Astrocyte (in vitro differentiated cells and primary cell): Measurements from ENCODE around the gene NEU2. TPM values are rescaled to one million over a fixed set of nuclear protein-coding genes. Genes with fewer than 3 reads are reported as not detected.
"Not testable (repeated sequence)": the region's sequence is repeated elsewhere in the genome, so short reads cannot be mapped to it uniquely, and the experiment has no call there.

Experiments
- DNase-seq: peaks from one replicate; pipeline ENCODE4 v3.0.0-alpha.2; 2010; ENCODE audit warnings: low read depth
- FAIRE-seq: peaks from 2 replicates; lab custom pipeline; 2011; peaks lifted over from hg19 to GRCh38; lab: Jason Lieb, UNC
- H2AFZ ChIP-seq: 2 replicates; pipeline ENCODE4 v1.6.0; 2012; ENCODE audit warnings: low read depth, low read length, inconsistent platforms
- H3K27ac ChIP-seq: 2 replicates; pipeline ENCODE4 v1.5.1; 2011; ENCODE audit warnings: low read depth, low read length, inconsistent platforms
- H3K27me3 ChIP-seq: 2 replicates; pipeline ENCODE4 v1.6.0; 2011; ENCODE audit warnings: low read length, inconsistent platforms; ENCODE audit not compliant: insufficient read depth
- H3K36me3 ChIP-seq: 2 replicates; pipeline ENCODE4 v1.5.1; 2011; ENCODE audit warnings: low read length, inconsistent platforms; ENCODE audit not compliant: insufficient read depth
- H3K4me1 ChIP-seq: 2 replicates; pipeline ENCODE4 v1.5.1; 2011; ENCODE audit warnings: low read length, inconsistent platforms; ENCODE audit not compliant: insufficient read depth
- H3K4me2 ChIP-seq: 2 replicates; pipeline ENCODE4 v1.6.0; 2012; ENCODE audit warnings: low read length, inconsistent platforms
- H3K4me3 ChIP-seq: 2 replicates; pipeline ENCODE4 v1.5.1; 2011; ENCODE audit warnings: low read depth, mild to moderate bottlenecking, low read length, inconsistent platforms; ENCODE audit not compliant: insufficient read depth
- H3K79me2 ChIP-seq: 2 replicates; pipeline ENCODE4 v1.6.0; 2012; ENCODE audit warnings: mild to moderate bottlenecking, low read length, inconsistent platforms; ENCODE audit not compliant: insufficient read depth
- H3K9ac ChIP-seq: 2 replicates; pipeline ENCODE4 v1.6.0; 2012; ENCODE audit warnings: mild to moderate bottlenecking, low read length, inconsistent platforms
- H3K9me3 ChIP-seq: 2 replicates; pipeline ENCODE4 v1.5.1; 2012; ENCODE audit warnings: low read depth, mild to moderate bottlenecking, low read length, inconsistent platforms; ENCODE audit not compliant: insufficient read depth
- H4K20me1 ChIP-seq: 2 replicates; pipeline ENCODE4 v1.6.0; 2012; ENCODE audit warnings: low read length, inconsistent platforms; ENCODE audit not compliant: insufficient read depth
- H3K27ac Mint-ChIP-seq: one replicate; pipeline ENCODE4 v1.8.0; 2021; ENCODE audit warnings: mild to moderate bottlenecking, mixed read lengths; ENCODE audit not compliant: unreplicated experiment
- H3K27me3 Mint-ChIP-seq: one replicate; pipeline ENCODE4 v1.8.0; 2021; ENCODE audit warnings: low read depth, mixed read lengths; ENCODE audit not compliant: unreplicated experiment
- H3K36me3 Mint-ChIP-seq: one replicate; pipeline ENCODE4 v1.8.0; 2021; ENCODE audit warnings: low read depth, mixed read lengths; ENCODE audit not compliant: unreplicated experiment
- H3K4me1 Mint-ChIP-seq: one replicate; pipeline ENCODE4 v1.8.0; 2021; ENCODE audit warnings: low read depth, mixed read lengths; ENCODE audit not compliant: unreplicated experiment
- H3K4me3 Mint-ChIP-seq: one replicate; pipeline ENCODE4 v1.8.0; 2021; ENCODE audit warnings: mild to moderate bottlenecking, moderate library complexity, mixed read lengths; ENCODE audit not compliant: unreplicated experiment
- H3K9me3 Mint-ChIP-seq: one replicate; pipeline ENCODE4 v1.8.0; 2021; ENCODE audit warnings: mild to moderate bottlenecking, mixed read lengths; ENCODE audit not compliant: unreplicated experiment
- EZH2 ChIP-seq: IDR thresholded peaks from 2 replicates; pipeline ENCODE4 v1.6.1; 2012; ENCODE audit warnings: mild to moderate bottlenecking, low read length, inconsistent platforms; ENCODE audit not compliant: insufficient read depth
- total RNA-seq: library from RNA; stranded (reverse); gene quantifications from 2 replicates; pipeline ENCODE4 v1.2.1, GENCODE V29; 2021
- TF ChIP-seq, protein P1 (sequence below): IDR thresholded peaks from 2 replicates; pipeline ENCODE4 v1.5.1; 2011; ENCODE audit warnings: low read depth, mild to moderate bottlenecking, inconsistent platforms, low read length, moderate library complexity; ENCODE audit not compliant: insufficient read depth

Gene NEU2
- total RNA-seq, 1 donor from 2014 or later, result not detected

- no peak overlapping the region for H3K4me3 Mint-ChIP-seq
- no peak for DNase-seq
- FAIRE-seq, result no peak
Measured at GRCh38 chr2:233063269-233063975, 30.9 kb downstream of the NEU2 start.

GRCh38 chr2:233063976-233064411, 31.5 kb downstream of the NEU2 start:
- Histone ChIP-seq H2AFZ (no peak overlapping the region), H4K20me1 (no peaks in the 10 kb centered on the region), H3K9me3 (no peaks in the 10 kb centered on the region), H3K79me2 (no peaks in the 10 kb centered on the region), H3K4me3 (no peak overlapping the region), H3K36me3 (no peaks in the 10 kb centered on the region), H3K4me1 (no peaks in the 10 kb centered on the region), H3K27ac (no peak overlapping the region), H3K9ac (no peak overlapping the region), H3K27me3 (no peaks in the 10 kb centered on the region), H3K4me2 (no peak overlapping the region)
- DNase-seq (no peak), FAIRE-seq (no peak)
- H3K4me1 Mint-ChIP-seq, result peaks cover 3% of the 10 kb centered on the region
- no peak overlapping the region for H3K27ac Mint-ChIP-seq
- H3K36me3 Mint-ChIP-seq, result no peaks in the 10 kb centered on the region
- TF ChIP-seq EZH2, result no peak
- TF ChIP-seq, protein P1, sequence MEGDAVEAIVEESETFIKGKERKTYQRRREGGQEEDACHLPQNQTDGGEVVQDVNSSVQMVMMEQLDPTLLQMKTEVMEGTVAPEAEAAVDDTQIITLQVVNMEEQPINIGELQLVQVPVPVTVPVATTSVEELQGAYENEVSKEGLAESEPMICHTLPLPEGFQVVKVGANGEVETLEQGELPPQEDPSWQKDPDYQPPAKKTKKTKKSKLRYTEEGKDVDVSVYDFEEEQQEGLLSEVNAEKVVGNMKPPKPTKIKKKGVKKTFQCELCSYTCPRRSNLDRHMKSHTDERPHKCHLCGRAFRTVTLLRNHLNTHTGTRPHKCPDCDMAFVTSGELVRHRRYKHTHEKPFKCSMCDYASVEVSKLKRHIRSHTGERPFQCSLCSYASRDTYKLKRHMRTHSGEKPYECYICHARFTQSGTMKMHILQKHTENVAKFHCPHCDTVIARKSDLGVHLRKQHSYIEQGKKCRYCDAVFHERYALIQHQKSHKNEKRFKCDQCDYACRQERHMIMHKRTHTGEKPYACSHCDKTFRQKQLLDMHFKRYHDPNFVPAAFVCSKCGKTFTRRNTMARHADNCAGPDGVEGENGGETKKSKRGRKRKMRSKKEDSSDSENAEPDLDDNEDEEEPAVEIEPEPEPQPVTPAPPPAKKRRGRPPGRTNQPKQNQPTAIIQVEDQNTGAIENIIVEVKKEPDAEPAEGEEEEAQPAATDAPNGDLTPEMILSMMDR, result no peak
- peaks cover 5% of the 10 kb centered on the region for H3K27me3 Mint-ChIP-seq
- no peak overlapping the region for H3K4me3 Mint-ChIP-seq
- H3K9me3 Mint-ChIP-seq, result peaks cover 6% of the 10 kb centered on the region

More at GRCh38 chr2:233063269-233063975, 30.9 kb downstream of the NEU2 start:
- Histone ChIP-seq H3K27ac (no peak overlapping the region), H3K4me3 (no peak overlapping the region), H3K4me2 (no peak overlapping the region), H3K9ac (no peak overlapping the region), H3K9me3 (no peaks in the 10 kb centered on the region), H4K20me1 (no peaks in the 10 kb centered on the region), H2AFZ (no peak overlapping the region), H3K36me3 (no peaks in the 10 kb centered on the region), H3K4me1 (no peaks in the 10 kb centered on the region), H3K79me2 (no peaks in the 10 kb centered on the region), H3K27me3 (no peaks in the 10 kb centered on the region)
- peaks cover 8% of the 10 kb centered on the region for H3K27me3 Mint-ChIP-seq
- H3K36me3 Mint-ChIP-seq, result no peaks in the 10 kb centered on the region
- H3K4me1 Mint-ChIP-seq, result peaks cover 3% of the 10 kb centered on the region
- H3K27ac Mint-ChIP-seq, result no peak overlapping the region
- H3K9me3 Mint-ChIP-seq, result peaks cover 3% of the 10 kb centered on the region
- TF ChIP-seq, protein P1, result no peak

DNA sequence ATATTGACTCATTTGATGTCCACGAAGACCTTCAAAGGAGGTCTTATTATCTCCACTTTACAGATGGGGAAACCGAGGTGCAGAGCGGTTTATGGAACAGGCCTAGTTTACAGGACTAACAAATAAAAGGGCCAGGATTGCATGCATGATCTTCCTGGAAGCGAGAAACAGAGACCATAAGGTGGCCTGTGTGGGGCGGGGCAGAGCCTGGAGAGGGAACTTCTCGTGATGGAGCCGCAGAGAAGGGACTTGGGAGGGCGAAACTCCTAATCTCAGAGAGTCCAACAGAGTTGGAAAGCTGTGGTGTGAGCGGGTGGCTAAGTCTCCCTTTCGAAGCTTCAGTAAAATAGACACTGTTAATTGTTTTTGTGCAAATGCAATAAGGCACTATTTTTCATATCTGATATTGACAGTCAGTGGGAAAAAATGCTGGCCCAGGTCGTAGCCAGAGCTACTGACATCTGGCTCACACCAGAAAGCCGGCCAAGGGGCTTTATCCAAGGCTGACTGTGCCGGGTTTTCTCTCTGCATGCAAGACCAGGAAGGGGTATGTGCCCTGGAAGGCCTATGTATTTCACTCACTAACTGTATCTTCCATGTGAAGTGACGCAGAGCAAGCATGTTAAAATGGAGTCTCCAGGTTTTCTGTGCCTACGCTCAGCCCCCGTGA, 32.2 kb downstream of the NEU2 start:
- no peak overlapping the region for H3K4me3 Mint-ChIP-seq
- H3K79me2 ChIP-seq, result no peaks in the 10 kb centered on the region
- H3K9me3 Mint-ChIP-seq, result peaks cover 6% of the 10 kb centered on the region
- DNase-seq (no peak), FAIRE-seq (no peak)
- H3K36me3 ChIP-seq, result no peaks in the 10 kb centered on the region
- no peaks in the 10 kb centered on the region for H4K20me1 ChIP-seq
- no peak overlapping the region for H3K4me3 ChIP-seq
- H3K4me1 Mint-ChIP-seq, result peaks cover 3% of the 10 kb centered on the region
- no peaks in the 10 kb centered on the region for H3K27me3 ChIP-seq
- no peak overlapping the region for H3K27ac Mint-ChIP-seq
- H3K27ac ChIP-seq, result no peak overlapping the region
- H3K9me3 ChIP-seq, result no peaks in the 10 kb centered on the region
- TF ChIP-seq, protein P1, result no peak
- no peak for TF ChIP-seq EZH2
- peaks cover 5% of the 10 kb centered on the region for H3K27me3 Mint-ChIP-seq
- H3K4me1 ChIP-seq, result no peaks in the 10 kb centered on the region
- no peak overlapping the region for H2AFZ ChIP-seq
- H3K36me3 Mint-ChIP-seq, result no peaks in the 10 kb centered on the region
- no peak overlapping the region for H3K4me2 ChIP-seq
- H3K9ac ChIP-seq, result no peak overlapping the region

- not testable (repeated sequence) for H2AFZ ChIP-seq, DNase-seq
Measured at GRCh38 chr2:233065200-233065589, 32.7 kb downstream of the NEU2 start.

More at GRCh38 chr2:233065200-233065589, 32.7 kb downstream of the NEU2 start:
- H3K36me3 ChIP-seq, H3K27ac ChIP-seq, H3K4me3 Mint-ChIP-seq, H3K4me1 Mint-ChIP-seq, FAIRE-seq, H3K36me3 Mint-ChIP-seq, H3K4me1 ChIP-seq, H3K4me3 ChIP-seq, H3K9ac ChIP-seq, H3K27me3 ChIP-seq, H3K27ac Mint-ChIP-seq, H4K20me1 ChIP-seq, H3K9me3 Mint-ChIP-seq, H3K79me2 ChIP-seq, H3K4me2 ChIP-seq, H3K27me3 Mint-ChIP-seq, H3K9me3 ChIP-seq: not testable (repeated sequence)
